HEK293 (cell line): ENCODE results near the gene CAMTA2.

Source experiments
- INSM2 ChIP-seq: fragments of 450-650 bp; formaldehyde crosslinking; IDR thresholded peaks from 2 replicates; pipeline ENCODE4 v1.5.1; 2016; ENCODE audit warnings: missing biosample characterization, missing genetic modification characterization
- KLF17 ChIP-seq: fragments of 450-650 bp; formaldehyde crosslinking; IDR thresholded peaks from 2 replicates; pipeline ENCODE4 v1.5.1; 2016; ENCODE audit warnings: missing biosample characterization, missing genetic modification characterization
- MYNN ChIP-seq: fragments of 450-650 bp; formaldehyde crosslinking; IDR thresholded peaks from 2 replicates; pipeline ENCODE4 v1.5.1; 2016; ENCODE audit warnings: missing biosample characterization, missing genetic modification characterization, borderline replicate concordance
- RBAK ChIP-seq: fragments of 450-650 bp; formaldehyde crosslinking; IDR thresholded peaks from 2 replicates; pipeline ENCODE4 v1.5.1; 2016; ENCODE audit warnings: missing biosample characterization, missing genetic modification characterization
- REPIN1 ChIP-seq: fragments of 450-650 bp; formaldehyde crosslinking; IDR thresholded peaks from 2 replicates; pipeline ENCODE4 v1.5.1; 2017; ENCODE audit warnings: missing biosample characterization, missing genetic modification characterization, low read depth
- SCRT2 ChIP-seq: fragments of 450-650 bp; formaldehyde crosslinking; IDR thresholded peaks from 2 replicates; pipeline ENCODE4 v1.5.1; 2016; ENCODE audit warnings: missing biosample characterization, missing genetic modification characterization
- SP2 ChIP-seq: fragments of 450-650 bp; formaldehyde crosslinking; IDR thresholded peaks from 2 replicates; pipeline ENCODE4 v1.5.1; 2016; ENCODE audit warnings: missing biosample characterization, missing genetic modification characterization
- TSHZ1 ChIP-seq: fragments of 450-650 bp; formaldehyde crosslinking; IDR thresholded peaks from 2 replicates; pipeline ENCODE4 v1.5.1; 2016; ENCODE audit warnings: missing biosample characterization, missing genetic modification characterization, borderline replicate concordance
- ZBTB17 ChIP-seq: fragments of 450-650 bp; formaldehyde crosslinking; IDR thresholded peaks from 2 replicates; pipeline ENCODE4 v1.5.1; 2016; ENCODE audit warnings: missing biosample characterization, missing genetic modification characterization
- ZFHX2 ChIP-seq: fragments of 450-650 bp; formaldehyde crosslinking; conservative IDR thresholded peaks from 2 replicates; pipeline ENCODE4 v1.5.1; 2016; ENCODE audit warnings: missing biosample characterization, missing genetic modification characterization
- ZFP3 ChIP-seq: fragments of 450-650 bp; formaldehyde crosslinking; IDR thresholded peaks from 2 replicates; pipeline ENCODE4 v1.5.1; 2016; ENCODE audit warnings: low read depth, missing biosample characterization, missing genetic modification characterization
- ZFP69B ChIP-seq: fragments of 450-650 bp; formaldehyde crosslinking; IDR thresholded peaks from 2 replicates; pipeline ENCODE4 v1.5.1; 2016; ENCODE audit warnings: missing biosample characterization, missing genetic modification characterization
- ZNF292 ChIP-seq: fragments of 450-650 bp; formaldehyde crosslinking; IDR thresholded peaks from 2 replicates; pipeline ENCODE4 v1.5.1; 2016; ENCODE audit warnings: low read depth, missing biosample characterization, missing genetic modification characterization, borderline replicate concordance
- ZNF324 ChIP-seq: fragments of 450-650 bp; formaldehyde crosslinking; IDR thresholded peaks from 2 replicates; pipeline ENCODE4 v1.5.1; 2016; ENCODE audit warnings: missing biosample characterization, missing genetic modification characterization
- ZNF394 ChIP-seq: fragments of 450-650 bp; formaldehyde crosslinking; IDR thresholded peaks from 2 replicates; pipeline ENCODE4 v1.5.1; 2016; ENCODE audit warnings: missing biosample characterization, missing genetic modification characterization, mild to moderate bottlenecking, moderate library complexity, borderline replicate concordance
- ZNF558 ChIP-seq: fragments of 450-650 bp; formaldehyde crosslinking; IDR thresholded peaks from 2 replicates; pipeline ENCODE4 v1.5.1; 2016; ENCODE audit warnings: missing biosample characterization, missing genetic modification characterization
- ZNF560 ChIP-seq: fragments of 450-650 bp; formaldehyde crosslinking; IDR thresholded peaks from 2 replicates; pipeline ENCODE4 v1.5.1; 2017; ENCODE audit warnings: missing biosample characterization, missing genetic modification characterization, borderline replicate concordance
- ZNF561 ChIP-seq: fragments of 450-650 bp; IDR thresholded peaks from 2 replicates; pipeline ENCODE4 v1.5.1; 2018; ENCODE audit warnings: missing biosample characterization, missing genetic modification characterization, borderline replicate concordance
- ZNF585B ChIP-seq: fragments of 450-650 bp; formaldehyde crosslinking; IDR thresholded peaks from 2 replicates; pipeline ENCODE4 v1.5.1; 2016; ENCODE audit warnings: missing biosample characterization, missing genetic modification characterization
- ZNF596 ChIP-seq: fragments of 450-650 bp; IDR thresholded peaks from 2 replicates; pipeline ENCODE4 v1.5.0; 2018; ENCODE audit warnings: missing biosample characterization, mild to moderate bottlenecking, missing genetic modification characterization, moderate library complexity
- ZNF623 ChIP-seq: fragments of 450-650 bp; formaldehyde crosslinking; IDR thresholded peaks from 2 replicates; pipeline ENCODE4 v1.5.1; 2016; ENCODE audit warnings: missing biosample characterization, missing genetic modification characterization
- ZNF624 ChIP-seq: fragments of 450-650 bp; formaldehyde crosslinking; IDR thresholded peaks from 2 replicates; pipeline ENCODE4 v1.5.1; 2017; ENCODE audit warnings: missing biosample characterization, missing genetic modification characterization
- ZNF639 ChIP-seq: fragments of 450-650 bp; formaldehyde crosslinking; IDR thresholded peaks from 2 replicates; pipeline ENCODE4 v1.5.1; 2016; ENCODE audit warnings: missing biosample characterization, missing genetic modification characterization
- ZNF660 ChIP-seq: fragments of 450-650 bp; IDR thresholded peaks from 2 replicates; pipeline ENCODE4 v1.5.1; 2018; ENCODE audit warnings: missing biosample characterization, mild to moderate bottlenecking, missing genetic modification characterization
- ZNF692 ChIP-seq: fragments of 450-650 bp; formaldehyde crosslinking; IDR thresholded peaks from 2 replicates; pipeline ENCODE4 v1.5.1; 2016; ENCODE audit warnings: missing biosample characterization, missing genetic modification characterization

CAMTA2 gene

GRCh38 chr17:4969047-4969550 is 18.4 kb downstream of the CAMTA2 start (continued):
- TF ChIP-seq TSHZ1 (tag by site-specific recombination) (no peak), ZNF558 (tag by site-specific recombination) (0 out of 2 replicates have a peak, but pooled peaks have one; percentile 24), ZFP69B (tag by site-specific recombination) (0 out of 2 replicates have a peak, but pooled peaks have one; percentile 30), ZFHX2 (tag by site-specific recombination) (peak; percentile 84), ZNF692 (0 out of 2 replicates have a peak, but pooled peaks have one; percentile 16), ZNF585B (tag by site-specific recombination) (no peak), ZNF560 (tag by site-specific recombination) (no peak), ZBTB17 (tag by site-specific recombination) (peak; percentile 57), INSM2 (no peak), SP2 (tag by site-specific recombination) (no peak), MYNN (tag by site-specific recombination) (no peak), SCRT2 (tag by site-specific recombination) (peak; percentile 65), REPIN1 (tag by site-specific recombination) (no peak), RBAK (tag by site-specific recombination) (no peak), ZFP3 (no peak), ZNF623 (tag by site-specific recombination) (no peak), KLF17 (tag by site-specific recombination) (no peak), ZNF639 (tag by site-specific recombination) (no peak), ZNF561 (tag by site-specific recombination) (no peak), ZNF660 (peak; percentile 33; the same call in 1 of the 2 replicates), ZNF324 (tag by site-specific recombination) (0 out of 2 replicates have a peak, but pooled peaks have one; percentile 52), ZNF624 (tag by site-specific recombination) (no peak), ZNF596 (no peak), ZNF394 (peak; percentile 29; the same call in 1 of the 2 replicates), ZNF292 (tag by site-specific recombination) (no peak)
